ENCODE results near the gene MSI2. TPM values are rescaled to one million over a fixed set of nuclear protein-coding genes. Genes with fewer than 3 reads are reported as not detected.

Gene MSI2
- total RNA-seq, 1 experiment from 2014 or later: 85.2 TPM

DNA sequence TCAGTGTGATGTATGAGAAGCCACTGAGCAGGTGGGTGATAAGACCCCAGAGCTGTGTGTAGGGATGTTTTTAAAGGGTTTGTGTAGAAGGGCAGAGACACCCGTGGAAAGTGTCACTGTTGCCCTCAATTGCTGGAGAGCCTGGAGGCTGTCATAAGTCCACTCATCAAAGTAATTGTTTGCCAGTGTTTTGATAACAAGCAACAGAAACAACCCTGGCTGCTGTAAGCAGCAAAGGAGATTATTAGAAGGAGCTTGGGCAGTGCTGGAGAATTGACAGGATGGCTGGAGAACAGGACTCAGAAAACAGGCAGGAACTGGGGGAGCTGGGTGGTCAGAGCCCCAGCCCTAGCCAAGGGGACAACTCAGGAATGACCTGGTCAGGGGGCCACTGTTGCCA, 369.2 kb downstream of the MSI2 start:
- no peak for DNase-seq (ENCODE audit: low read depth, low spot score)
- in situ Hi-C loops (cut with HindIII; ENCODE audit: low pct_unique_long_range_greater_than_20kb, low sequenced_read_pairs): no loop called here

- no peak for DNase-seq (ENCODE audit: low read depth, low spot score)
- in situ Hi-C loops (cut with HindIII; ENCODE audit: low pct_unique_long_range_greater_than_20kb, low sequenced_read_pairs): no loop called here
These were observed 369.6 kb downstream of the MSI2 start for GRCh38 chr17:57625957-57626356.

- in situ Hi-C loops (cut with HindIII; ENCODE audit: low pct_unique_long_range_greater_than_20kb, low sequenced_read_pairs): no loop called here
- no peak for DNase-seq (ENCODE audit: low read depth, low spot score)
These were observed 370.3 kb downstream of the MSI2 start for GRCh38 chr17:57626520-57627210.

- in situ Hi-C loops (cut with HindIII; ENCODE audit: low pct_unique_long_range_greater_than_20kb, low sequenced_read_pairs): no loop called here
- no peak for DNase-seq (ENCODE audit: low read depth, low spot score)
These were observed 371.3 kb downstream of the MSI2 start for GRCh38 chr17:57627591-57627990.

GRCh38 chr17:57628421-57628820, 372.1 kb downstream of the MSI2 start:
- in situ Hi-C loops (cut with HindIII; ENCODE audit: low pct_unique_long_range_greater_than_20kb, low sequenced_read_pairs): no loop called here
- no peak for DNase-seq (ENCODE audit: low read depth, low spot score)

DNA sequence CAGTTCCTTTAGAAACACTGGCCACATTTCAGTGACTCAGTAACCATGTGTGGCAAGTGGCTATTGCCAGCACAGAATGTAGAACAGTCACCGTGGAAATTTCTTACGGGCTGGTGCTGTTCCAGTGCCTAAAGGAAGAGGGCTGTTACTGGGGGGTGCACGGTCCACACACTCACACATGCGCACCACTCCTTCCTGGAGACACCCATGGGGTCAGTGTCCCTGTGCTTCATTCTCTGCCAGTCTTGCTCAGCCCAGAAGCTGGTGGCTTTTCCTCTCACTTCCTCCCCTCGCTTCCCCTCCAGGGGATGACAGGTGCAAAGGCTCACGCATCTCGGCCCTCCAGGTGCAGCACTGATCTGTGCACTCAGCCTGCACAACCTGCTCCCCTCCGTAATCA, 373.1 kb downstream of the MSI2 start:
- no peak for DNase-seq (ENCODE audit: low read depth, low spot score)
- in situ Hi-C loops (cut with HindIII; ENCODE audit: low pct_unique_long_range_greater_than_20kb, low sequenced_read_pairs): no loop called here

DNA sequence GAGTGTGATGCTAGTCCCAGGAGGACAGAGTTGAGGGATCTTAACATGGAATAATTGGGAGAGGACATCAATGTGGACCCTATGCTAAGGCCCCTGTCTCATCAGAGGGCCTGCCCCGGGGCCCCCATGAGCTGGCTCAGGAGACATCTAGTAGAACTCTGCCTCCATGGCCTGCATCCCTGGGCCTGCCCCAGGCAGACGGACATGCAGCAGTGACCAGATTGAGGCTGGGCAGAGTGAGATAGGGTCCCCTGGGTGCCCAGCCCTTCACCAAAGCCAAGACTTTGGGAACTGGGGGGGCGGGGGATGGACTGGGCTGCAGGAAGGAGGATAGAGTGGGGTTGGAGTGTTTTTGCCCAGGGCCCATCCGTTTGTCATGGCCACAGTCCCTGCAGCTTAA, 373.6 kb downstream of the MSI2 start:
- in situ Hi-C loops (cut with HindIII; ENCODE audit: low pct_unique_long_range_greater_than_20kb, low sequenced_read_pairs): no loop called here
- DNase-seq (ENCODE audit: low read depth, low spot score): no peak

DNA sequence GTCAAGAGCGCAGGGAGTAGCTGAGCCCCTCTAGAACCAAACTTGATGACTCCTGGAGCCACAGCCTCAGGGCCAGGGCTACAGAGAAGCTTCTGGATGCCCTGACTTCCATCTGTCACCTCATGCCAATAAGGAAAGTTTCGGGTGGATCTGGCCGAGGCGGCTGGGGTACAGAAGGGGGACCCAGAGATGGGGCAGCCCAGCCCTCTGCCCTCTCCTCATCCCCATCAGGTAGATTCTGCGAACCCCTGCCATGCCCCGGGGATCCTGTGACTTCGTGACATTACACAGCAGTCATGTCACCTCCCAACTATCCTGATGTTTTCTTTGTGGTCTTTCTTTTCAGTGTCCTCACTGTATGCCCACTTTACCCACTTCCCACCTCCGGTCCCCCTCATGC, 374.4 kb downstream of the MSI2 start:
- in situ Hi-C loops (cut with HindIII; ENCODE audit: low pct_unique_long_range_greater_than_20kb, low sequenced_read_pairs): no loop called here
- no peak for DNase-seq (ENCODE audit: low read depth, low spot score)

DNA sequence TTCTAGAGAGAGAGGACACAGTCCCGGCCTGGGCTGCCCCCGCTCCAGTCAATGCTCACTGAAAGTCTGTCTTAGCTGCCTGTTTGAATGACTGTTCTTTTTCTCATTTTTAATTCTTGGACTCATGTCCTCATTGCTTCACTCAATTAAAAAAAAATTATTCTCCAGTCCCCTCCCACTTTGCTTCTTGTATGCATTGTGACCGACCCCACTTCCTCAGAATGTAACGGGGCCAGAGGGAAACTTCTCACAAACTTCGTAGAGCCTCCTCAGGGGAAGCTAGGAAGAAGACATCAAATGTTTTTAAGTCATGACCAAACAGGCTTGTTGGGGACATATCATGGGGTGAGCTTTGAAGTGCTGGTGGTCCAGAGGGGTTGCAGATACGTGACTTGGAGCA, 375.5 kb downstream of the MSI2 start:
- in situ Hi-C loops (cut with HindIII; ENCODE audit: low pct_unique_long_range_greater_than_20kb, low sequenced_read_pairs): no loop called here
- DNase-seq (ENCODE audit: low read depth, low spot score): no peak

DNA sequence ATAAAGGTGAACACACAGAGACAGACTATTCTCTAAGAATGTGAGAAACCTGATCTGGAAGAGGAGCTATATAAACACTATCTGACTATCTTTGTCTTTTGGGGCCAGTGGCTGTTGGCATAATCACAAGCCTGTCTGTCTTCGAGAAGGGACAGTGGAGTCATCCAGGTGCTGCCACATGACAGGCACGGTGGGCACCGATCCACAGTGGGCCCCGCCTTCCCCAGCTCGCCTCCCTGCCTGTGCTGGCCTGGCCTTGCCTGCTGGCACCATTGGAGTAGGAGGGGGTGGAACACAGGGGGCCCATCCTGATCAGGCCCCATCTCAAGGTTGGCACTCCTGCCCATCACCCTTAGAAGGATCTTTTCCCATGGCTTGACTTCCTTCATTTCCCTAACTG, 376.0 kb downstream of the MSI2 start:
- in situ Hi-C loops (cut with HindIII; ENCODE audit: low pct_unique_long_range_greater_than_20kb, low sequenced_read_pairs): no loop called here
- no peak for DNase-seq (ENCODE audit: low read depth, low spot score)

- no peak for DNase-seq (ENCODE audit: low read depth, low spot score)
- in situ Hi-C loops (cut with HindIII; ENCODE audit: low pct_unique_long_range_greater_than_20kb, low sequenced_read_pairs): no loop called here
These were observed 376.9 kb downstream of the MSI2 start for GRCh38 chr17:57633236-57633635.

- in situ Hi-C loops (cut with HindIII; ENCODE audit: low pct_unique_long_range_greater_than_20kb, low sequenced_read_pairs): no loop called here
- no peak for DNase-seq (ENCODE audit: low read depth, low spot score)
These were observed 378.6 kb downstream of the MSI2 start for GRCh38 chr17:57634713-57635465.

DNA sequence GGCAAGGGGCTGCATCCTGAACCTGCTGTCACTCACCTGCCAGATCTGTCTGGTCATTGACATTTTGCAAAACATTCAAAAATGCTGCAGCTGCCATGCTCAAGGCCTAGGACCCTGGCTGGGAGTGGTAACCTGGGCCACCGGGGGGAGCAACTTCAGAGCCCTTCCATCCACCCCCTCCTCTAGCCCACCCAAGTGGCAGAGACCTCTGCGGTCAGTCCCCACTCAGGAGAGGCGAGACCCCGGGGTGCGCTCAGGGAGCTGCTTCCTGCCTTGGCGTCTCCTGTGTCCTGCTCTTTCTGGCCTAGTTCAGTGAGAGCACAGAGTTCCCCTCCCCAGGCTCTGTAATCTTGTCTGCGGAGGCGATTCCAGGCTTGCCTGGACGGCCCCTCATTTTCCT, 380.0 kb downstream of the MSI2 start:
- no peak for DNase-seq (ENCODE audit: low read depth, low spot score)
- in situ Hi-C loops (cut with HindIII; ENCODE audit: low pct_unique_long_range_greater_than_20kb, low sequenced_read_pairs): no loop called here

- in situ Hi-C loops (cut with HindIII; ENCODE audit: low pct_unique_long_range_greater_than_20kb, low sequenced_read_pairs): no loop called here
- no peak for DNase-seq (ENCODE audit: low read depth, low spot score)
These were observed 380.8 kb downstream of the MSI2 start for GRCh38 chr17:57636985-57637665.

DNA sequence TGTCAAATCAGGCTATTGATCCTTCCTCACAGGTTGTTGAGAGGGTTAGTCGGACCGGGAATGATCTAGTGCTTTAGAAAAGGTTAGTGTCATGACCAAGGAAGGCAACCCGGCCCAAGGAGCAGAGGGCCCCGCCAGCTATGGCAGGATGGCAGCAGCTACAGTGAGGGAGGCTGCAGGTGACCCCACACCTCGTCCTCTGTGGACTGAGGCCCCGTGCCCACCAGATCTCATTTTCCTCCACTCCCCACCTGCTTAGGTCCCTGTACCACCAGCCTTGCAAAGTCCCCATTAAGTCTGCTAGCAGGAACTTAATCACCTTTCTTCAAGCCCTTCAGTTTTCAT, 381.3 kb downstream of the MSI2 start:
- in situ Hi-C loops (cut with HindIII; ENCODE audit: low pct_unique_long_range_greater_than_20kb, low sequenced_read_pairs): no loop called here
- DNase-seq (ENCODE audit: low read depth, low spot score): no peak

- in situ Hi-C loops (cut with HindIII; ENCODE audit: low pct_unique_long_range_greater_than_20kb, low sequenced_read_pairs): no loop called here
- no peak for DNase-seq (ENCODE audit: low read depth, low spot score)
These were observed 382.0 kb downstream of the MSI2 start for GRCh38 chr17:57638284-57638683.

GRCh38 chr17:57639381-57639780, 383.1 kb downstream of the MSI2 start:
- in situ Hi-C loops (cut with HindIII; ENCODE audit: low pct_unique_long_range_greater_than_20kb, low sequenced_read_pairs): no loop called here
- DNase-seq (ENCODE audit: low read depth, low spot score): no peak

GRCh38 chr17:57640079-57640478, 383.8 kb downstream of the MSI2 start:
- no peak for DNase-seq (ENCODE audit: low read depth, low spot score)
- in situ Hi-C loops (cut with HindIII; ENCODE audit: low pct_unique_long_range_greater_than_20kb, low sequenced_read_pairs): no loop called here

- in situ Hi-C loops (cut with HindIII; ENCODE audit: low pct_unique_long_range_greater_than_20kb, low sequenced_read_pairs): no loop called here
- DNase-seq (ENCODE audit: low read depth, low spot score): no peak
These were observed 385.4 kb downstream of the MSI2 start for GRCh38 chr17:57641761-57642160.

Data from SK-MEL-5 (cell line).